ENCODE measurements around the gene ADCY3. TPM values are rescaled to one million over a fixed set of nuclear protein-coding genes. Genes with fewer than 3 reads are reported as not detected.

ADCY3 gene
- total RNA-seq, 1 experiment from 2014 or later, result 71.1 TPM

GRCh38 chr2:24809316-24810007, 110.6 kb downstream of the ADCY3 start:
- peaks cover 8 to 10% of the 10 kb centered on the region in 2 experiments; a peak in 3 of 4 replicates for H3K36me3 ChIP-seq (ENCODE audit: control insufficient read depth in 1 of 2, insufficient read depth in 2 of 2, low read length in 2 of 2)
- TF ChIP-seq SP1 (IDR thresholded peaks at IDR 0.05; ENCODE audit: low read depth) (no peak), EGR1 (IDR thresholded peaks at IDR 0.05; ENCODE audit: low read depth) (no peak), SIN3A (IDR thresholded peaks at IDR 0.05; ENCODE audit: low read depth) (no peak), ATF3 (IDR thresholded peaks at IDR 0.05) (no peak), SRF (IDR thresholded peaks at IDR 0.05; ENCODE audit: low read depth) (no peak), POLR2AphosphoS5 (IDR thresholded peaks at IDR 0.05; ENCODE audit: low read depth, low read length) (no peak), ZNF274 (IDR thresholded peaks at IDR 0.05; ENCODE audit: low read depth, low read length) (no peak), REST (IDR thresholded peaks at IDR 0.05; ENCODE audit: low read depth) (no peak), FOSL1 (IDR thresholded peaks at IDR 0.05; ENCODE audit: low read depth) (no peak), EZH2 (IDR thresholded peaks at IDR 0.05) (no peak), EZH2phosphoT487 (IDR thresholded peaks at IDR 0.05; ENCODE audit: borderline replicate concordance) (no peak), TCF7L2 (IDR thresholded peaks at IDR 0.05; ENCODE audit: borderline replicate concordance, extremely low read depth, insufficient read depth, insufficient read length) (no peak), JUND (IDR thresholded peaks at IDR 0.05) (no peak), POLR2A (IDR thresholded peaks at IDR 0.05; ENCODE audit: borderline replicate concordance, extremely low read depth, insufficient read depth, insufficient read length) (no peak), CBX3 (IDR thresholded peaks at IDR 0.05; ENCODE audit: low read depth) (no peak), CEBPB (IDR thresholded peaks at IDR 0.05; ENCODE audit: low read depth) (no peak), YY1 (IDR thresholded peaks at IDR 0.05; ENCODE audit: extremely low read depth, insufficient replicate concordance, low read depth, low read length) (no peak), ZFX (IDR thresholded peaks at IDR 0.05) (no peak)
- TF ChIP-seq, protein P1, sequence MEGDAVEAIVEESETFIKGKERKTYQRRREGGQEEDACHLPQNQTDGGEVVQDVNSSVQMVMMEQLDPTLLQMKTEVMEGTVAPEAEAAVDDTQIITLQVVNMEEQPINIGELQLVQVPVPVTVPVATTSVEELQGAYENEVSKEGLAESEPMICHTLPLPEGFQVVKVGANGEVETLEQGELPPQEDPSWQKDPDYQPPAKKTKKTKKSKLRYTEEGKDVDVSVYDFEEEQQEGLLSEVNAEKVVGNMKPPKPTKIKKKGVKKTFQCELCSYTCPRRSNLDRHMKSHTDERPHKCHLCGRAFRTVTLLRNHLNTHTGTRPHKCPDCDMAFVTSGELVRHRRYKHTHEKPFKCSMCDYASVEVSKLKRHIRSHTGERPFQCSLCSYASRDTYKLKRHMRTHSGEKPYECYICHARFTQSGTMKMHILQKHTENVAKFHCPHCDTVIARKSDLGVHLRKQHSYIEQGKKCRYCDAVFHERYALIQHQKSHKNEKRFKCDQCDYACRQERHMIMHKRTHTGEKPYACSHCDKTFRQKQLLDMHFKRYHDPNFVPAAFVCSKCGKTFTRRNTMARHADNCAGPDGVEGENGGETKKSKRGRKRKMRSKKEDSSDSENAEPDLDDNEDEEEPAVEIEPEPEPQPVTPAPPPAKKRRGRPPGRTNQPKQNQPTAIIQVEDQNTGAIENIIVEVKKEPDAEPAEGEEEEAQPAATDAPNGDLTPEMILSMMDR (IDR thresholded peaks at IDR 0.05 in 2 of 3, conservative IDR thresholded peaks at IDR 0.05 in 1 of 3; ENCODE audit: borderline replicate concordance in 1 of 3, insufficient read depth in 1 of 3, low read depth in 2 of 3, low read length in 2 of 3), result no peak
- TF ChIP-seq, protein P2, sequence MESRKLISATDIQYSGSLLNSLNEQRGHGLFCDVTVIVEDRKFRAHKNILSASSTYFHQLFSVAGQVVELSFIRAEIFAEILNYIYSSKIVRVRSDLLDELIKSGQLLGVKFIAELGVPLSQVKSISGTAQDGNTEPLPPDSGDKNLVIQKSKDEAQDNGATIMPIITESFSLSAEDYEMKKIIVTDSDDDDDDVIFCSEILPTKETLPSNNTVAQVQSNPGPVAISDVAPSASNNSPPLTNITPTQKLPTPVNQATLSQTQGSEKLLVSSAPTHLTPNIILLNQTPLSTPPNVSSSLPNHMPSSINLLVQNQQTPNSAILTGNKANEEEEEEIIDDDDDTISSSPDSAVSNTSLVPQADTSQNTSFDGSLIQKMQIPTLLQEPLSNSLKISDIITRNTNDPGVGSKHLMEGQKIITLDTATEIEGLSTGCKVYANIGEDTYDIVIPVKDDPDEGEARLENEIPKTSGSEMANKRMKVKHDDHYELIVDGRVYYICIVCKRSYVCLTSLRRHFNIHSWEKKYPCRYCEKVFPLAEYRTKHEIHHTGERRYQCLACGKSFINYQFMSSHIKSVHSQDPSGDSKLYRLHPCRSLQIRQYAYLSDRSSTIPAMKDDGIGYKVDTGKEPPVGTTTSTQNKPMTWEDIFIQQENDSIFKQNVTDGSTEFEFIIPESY (IDR thresholded peaks at IDR 0.05; ENCODE audit: extremely low read depth, insufficient replicate concordance, low read length), result no peak

More at GRCh38 chr2:24809316-24810007, 110.6 kb downstream of the ADCY3 start:
- Histone ChIP-seq H3K4me1 (ENCODE audit: control insufficient read depth in 1 of 2, insufficient read depth in 2 of 2, low read length in 2 of 2) (peaks cover 0 to 4% of the 10 kb centered on the region in 2 experiments; a peak in 2 of 4 replicates), H3K9me3 (ENCODE audit: control insufficient read depth in 1 of 2, insufficient read depth in 1 of 2, low read depth in 1 of 2, low read length in 2 of 2) (no peaks in the 10 kb centered on the region), H2AFZ (ENCODE audit: low read depth, low read length, poor library complexity, severe bottlenecking) (no peak overlapping the region), H4K20me1 (ENCODE audit: insufficient read depth) (no peaks in the 10 kb centered on the region), H3K79me2 (ENCODE audit: insufficient read depth, low read length) (peaks cover 81% of the 10 kb centered on the region), H3K4me3 (replicated peaks in 1 of 2; ENCODE audit: low read depth in 1 of 2, low read length in 2 of 2) (no peak overlapping the region), H3K27me3 (ENCODE audit: insufficient read depth, low read length) (no peaks in the 10 kb centered on the region), H3K9ac (ENCODE audit: low read length) (no peak overlapping the region), H3K27ac (ENCODE audit: low read depth, low read length) (no peak overlapping the region), H3K4me2 (ENCODE audit: low read length) (no peak overlapping the region), H3K9me2 (ENCODE audit: insufficient read depth) (no peaks in the 10 kb centered on the region)
- ATAC-seq, result no peak
- RAD21 ChIA-PET (ENCODE audit: low non-redundant PET in 1 of 2, low total read pairs in 2 of 2, uncharacterized antibody in 2 of 2, unreplicated experiment in 2 of 2), result no interaction called here
- CTCF ChIA-PET, result interaction anchor here (1.2 to 1.5 kb wide), 3 partner anchors 14 to 18 kb away, joined by 3 to 5 read pairs (median 4); partner anchors contain the start of genes CENPO and PTRHD1
- intact Hi-C loops (cut with micrococcal nuclease), result no loop called here
- POLR2A ChIA-PET, result no interaction called here
- BruUV-seq (replicated peaks), result no TSS peak
- no peak for DNase-seq (ENCODE audit: low read depth, low spot score)

All from HCT116 (cell line).